Sigmoid colon (tissue), 4 donors: ENCODE measurements around the gene SHH.

Experiments
- EP300 ChIP-seq, 4 donors: sonication (generic); formaldehyde crosslinking; IDR thresholded peaks; one replicate each; pipeline ENCODE4 v1.6.1; 2017; ENCODE audit warnings: antibody characterized with exemption in 4 of 4
- TF ChIP-seq, protein P1 (sequence below), 4 experiments: fragments of 450-650 bp in 3 of 4; fragments of 200-600 bp in 1 of 4; IDR thresholded peaks; one replicate each; pipeline ENCODE4 v1.5.1; 2016 to 2019; ENCODE audit warnings: antibody characterized with exemption in 4 of 4, mild to moderate bottlenecking in 3 of 4, moderate library complexity in 2 of 4

DNA sequence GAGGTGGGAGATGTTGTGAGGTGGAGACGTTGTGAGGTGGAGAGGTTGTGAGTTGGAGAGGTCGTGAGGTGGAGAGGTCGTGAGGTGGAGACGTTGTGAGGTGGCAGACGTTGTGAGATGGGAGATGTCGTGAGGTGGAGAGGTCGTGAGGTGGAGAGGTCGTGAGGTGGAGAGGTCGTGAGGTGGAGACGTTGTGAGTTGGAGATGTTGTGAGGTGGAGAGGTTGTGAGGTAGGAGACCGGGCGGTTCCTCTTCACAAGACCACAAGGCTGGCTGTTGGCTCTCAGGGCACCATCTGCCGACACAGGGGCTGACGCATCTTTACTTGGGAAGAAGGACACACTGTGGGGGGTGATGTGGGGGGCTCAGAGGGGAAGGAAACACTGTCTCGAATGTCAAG lies 34.7 kb upstream of the SHH start:
- TF ChIP-seq, protein P1, sequence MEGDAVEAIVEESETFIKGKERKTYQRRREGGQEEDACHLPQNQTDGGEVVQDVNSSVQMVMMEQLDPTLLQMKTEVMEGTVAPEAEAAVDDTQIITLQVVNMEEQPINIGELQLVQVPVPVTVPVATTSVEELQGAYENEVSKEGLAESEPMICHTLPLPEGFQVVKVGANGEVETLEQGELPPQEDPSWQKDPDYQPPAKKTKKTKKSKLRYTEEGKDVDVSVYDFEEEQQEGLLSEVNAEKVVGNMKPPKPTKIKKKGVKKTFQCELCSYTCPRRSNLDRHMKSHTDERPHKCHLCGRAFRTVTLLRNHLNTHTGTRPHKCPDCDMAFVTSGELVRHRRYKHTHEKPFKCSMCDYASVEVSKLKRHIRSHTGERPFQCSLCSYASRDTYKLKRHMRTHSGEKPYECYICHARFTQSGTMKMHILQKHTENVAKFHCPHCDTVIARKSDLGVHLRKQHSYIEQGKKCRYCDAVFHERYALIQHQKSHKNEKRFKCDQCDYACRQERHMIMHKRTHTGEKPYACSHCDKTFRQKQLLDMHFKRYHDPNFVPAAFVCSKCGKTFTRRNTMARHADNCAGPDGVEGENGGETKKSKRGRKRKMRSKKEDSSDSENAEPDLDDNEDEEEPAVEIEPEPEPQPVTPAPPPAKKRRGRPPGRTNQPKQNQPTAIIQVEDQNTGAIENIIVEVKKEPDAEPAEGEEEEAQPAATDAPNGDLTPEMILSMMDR (IDR thresholded peaks at IDR 0.05): no peak
- no peak for TF ChIP-seq EP300 (IDR thresholded peaks at IDR 0.05)
